ENCODE results near the gene SMARCD3.

DNA sequence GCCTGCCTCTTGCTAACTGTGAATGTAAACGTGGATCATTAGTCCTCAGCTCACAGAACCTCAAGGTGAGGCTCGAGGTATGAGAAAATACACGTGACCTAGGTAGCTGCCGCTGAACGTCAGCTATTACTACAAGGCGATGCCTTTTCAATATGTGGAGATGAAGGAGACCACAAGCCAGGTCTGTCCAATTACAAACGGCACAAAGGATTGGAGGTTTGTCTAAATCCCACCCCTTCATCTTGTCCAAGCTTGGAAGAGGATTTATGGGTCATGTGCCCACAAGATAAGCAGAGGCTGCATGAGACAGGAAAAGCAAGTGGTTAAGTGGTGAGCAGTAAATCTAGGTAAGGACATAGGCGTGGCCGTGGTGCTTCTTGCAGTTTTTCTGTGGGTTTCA is 41.6 kb downstream of the SMARCD3 start:
- TF ChIP-seq, protein P1, sequence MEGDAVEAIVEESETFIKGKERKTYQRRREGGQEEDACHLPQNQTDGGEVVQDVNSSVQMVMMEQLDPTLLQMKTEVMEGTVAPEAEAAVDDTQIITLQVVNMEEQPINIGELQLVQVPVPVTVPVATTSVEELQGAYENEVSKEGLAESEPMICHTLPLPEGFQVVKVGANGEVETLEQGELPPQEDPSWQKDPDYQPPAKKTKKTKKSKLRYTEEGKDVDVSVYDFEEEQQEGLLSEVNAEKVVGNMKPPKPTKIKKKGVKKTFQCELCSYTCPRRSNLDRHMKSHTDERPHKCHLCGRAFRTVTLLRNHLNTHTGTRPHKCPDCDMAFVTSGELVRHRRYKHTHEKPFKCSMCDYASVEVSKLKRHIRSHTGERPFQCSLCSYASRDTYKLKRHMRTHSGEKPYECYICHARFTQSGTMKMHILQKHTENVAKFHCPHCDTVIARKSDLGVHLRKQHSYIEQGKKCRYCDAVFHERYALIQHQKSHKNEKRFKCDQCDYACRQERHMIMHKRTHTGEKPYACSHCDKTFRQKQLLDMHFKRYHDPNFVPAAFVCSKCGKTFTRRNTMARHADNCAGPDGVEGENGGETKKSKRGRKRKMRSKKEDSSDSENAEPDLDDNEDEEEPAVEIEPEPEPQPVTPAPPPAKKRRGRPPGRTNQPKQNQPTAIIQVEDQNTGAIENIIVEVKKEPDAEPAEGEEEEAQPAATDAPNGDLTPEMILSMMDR (conservative IDR thresholded peaks at IDR 0.05) = no peak
- no peak for TF ChIP-seq ZFX (IDR thresholded peaks at IDR 0.05)

Data from C4-2B (cell line).